GM06990 (cell line): ENCODE data around the gene HEATR9.

Experiments
- DNase-seq: peaks from one replicate; pipeline ENCODE4 v3.0.0-alpha.2; 2011; ENCODE audit not compliant: insufficient read length; ENCODE audit errors: extremely low read depth
- H3K27me3 ChIP-seq: replicated peaks from 2 replicates; pipeline ENCODE4 v1.6.0; 2011; ENCODE audit warnings: low read length; ENCODE audit not compliant: control insufficient read depth, insufficient read depth
- H3K36me3 ChIP-seq: 2 replicates; pipeline ENCODE4 v1.5.1; 2011; ENCODE audit warnings: low read length; ENCODE audit not compliant: control insufficient read depth, insufficient read depth
- H3K4me3 ChIP-seq: replicated peaks from 2 replicates; pipeline ENCODE4 v1.5.1; 2011; ENCODE audit warnings: low read depth, mild to moderate bottlenecking, control low read depth, low read length
- CTCF ChIP-seq: IDR thresholded peaks from 2 replicates; pipeline ENCODE4 v1.5.1; 2011; ENCODE audit warnings: low read length, control low read depth, mild to moderate bottlenecking, inconsistent platforms; ENCODE audit not compliant: insufficient read depth, poor library complexity, severe bottlenecking

Gene HEATR9

GRCh38 chr17:35868737-35869136 lies at the start of gene HEATR9:
HEATR9 (minus strand) TSS chr17:35868891; CDS start chr17:35868742, 149 bp downstream.
- no peaks in the 10 kb centered on the region; the same call in none of the 2 replicates for H3K36me3 ChIP-seq
- H3K4me3 ChIP-seq: no peak within 1 kb of the TSS
- no peak for DNase-seq
- TF ChIP-seq CTCF: no peak
- no peaks in the 10 kb centered on the region for H3K27me3 ChIP-seq

- no peak for DNase-seq
- H3K27me3 ChIP-seq: no peaks in the 10 kb centered on the region
- TF ChIP-seq CTCF: no peak
- H3K4me3 ChIP-seq: no peak overlapping the region
- no peaks in the 10 kb centered on the region for H3K36me3 ChIP-seq
Observed at GRCh38 chr17:35917519-35918213, 49.0 kb upstream of the HEATR9 start.

- Histone ChIP-seq H3K4me3 (no peak overlapping the region), H3K27me3 (no peaks in the 10 kb centered on the region), H3K36me3 (no peaks in the 10 kb centered on the region)
- no peak for TF ChIP-seq CTCF
- DNase-seq: no peak
Observed at GRCh38 chr17:35915153-35915964, 46.7 kb upstream of the HEATR9 start.

GRCh38 chr17:35914354-35914753 lies 45.7 kb upstream of the HEATR9 start:
- no peak for TF ChIP-seq CTCF
- no peaks in the 10 kb centered on the region for H3K36me3 ChIP-seq
- DNase-seq: no peak
- no peak overlapping the region for H3K4me3 ChIP-seq
- H3K27me3 ChIP-seq: no peaks in the 10 kb centered on the region

- Histone ChIP-seq H3K27me3 (no peaks in the 10 kb centered on the region), H3K36me3 (no peaks in the 10 kb centered on the region), H3K4me3 (no peak overlapping the region)
- DNase-seq: no peak
- no peak for TF ChIP-seq CTCF
Observed at GRCh38 chr17:35913609-35914008, 44.9 kb upstream of the HEATR9 start.
